ENCODE data around the gene ANKDD1A.
A peak's percentile ranks its signal among the peaks of the same experiment; 100 is the strongest.

ANKDD1A gene

DNA sequence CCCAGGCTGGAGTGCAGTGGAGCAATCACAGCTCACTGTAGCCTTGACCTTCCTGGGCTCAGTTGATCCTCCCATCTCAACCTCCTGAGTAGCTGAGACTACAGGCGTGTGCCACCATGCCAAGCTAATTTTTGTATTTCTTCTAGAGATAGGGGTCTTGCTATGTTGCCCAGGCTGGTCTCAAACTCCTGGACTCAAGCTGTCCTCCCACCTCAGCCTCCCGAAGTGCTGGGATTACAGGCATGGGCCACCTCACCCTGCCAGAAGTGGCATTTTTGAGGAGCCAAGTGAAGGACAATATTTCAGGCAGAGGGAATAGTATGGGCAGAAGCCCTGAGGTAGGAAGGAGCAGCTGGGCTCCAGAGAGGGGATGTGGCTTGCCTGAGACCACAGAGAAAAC is 4.7 kb downstream of the ANKDD1A start:
- H3K27me3 Mint-ChIP-seq, result no peaks in the 10 kb centered on the region
- H3K4me3 Mint-ChIP-seq, result no peak overlapping the region
- peak overlapping the region; percentile 32 for H3K27ac Mint-ChIP-seq (ENCODE audit: low read depth)
- H3K9me3 Mint-ChIP-seq, result no peaks in the 10 kb centered on the region
- no peak for DNase-seq (ENCODE audit: low spot score in 2 of 2)
- H3K36me3 Mint-ChIP-seq (ENCODE audit: insufficient read depth), result peaks cover 3% of the 10 kb centered on the region
- no peak for ATAC-seq (replicated peaks; ENCODE audit: extremely low read depth, poor library complexity, severe bottlenecking)
- H3K4me1 Mint-ChIP-seq, result peaks cover 12% of the 10 kb centered on the region

- H3K27ac Mint-ChIP-seq (ENCODE audit: low read depth), result no peak overlapping the region
- no peaks in the 10 kb centered on the region for H3K9me3 Mint-ChIP-seq
- H3K27me3 Mint-ChIP-seq, result no peaks in the 10 kb centered on the region
- H3K4me1 Mint-ChIP-seq, result peaks cover 10% of the 10 kb centered on the region
- ATAC-seq (replicated peaks; ENCODE audit: extremely low read depth, poor library complexity, severe bottlenecking) (no peak), DNase-seq (ENCODE audit: low spot score in 2 of 2) (no peak)
- peaks cover 3% of the 10 kb centered on the region for H3K36me3 Mint-ChIP-seq (ENCODE audit: insufficient read depth)
- no peak overlapping the region for H3K4me3 Mint-ChIP-seq
These were observed 5.5 kb downstream of the ANKDD1A start for GRCh38 chr15:64917211-64917610.

DNA sequence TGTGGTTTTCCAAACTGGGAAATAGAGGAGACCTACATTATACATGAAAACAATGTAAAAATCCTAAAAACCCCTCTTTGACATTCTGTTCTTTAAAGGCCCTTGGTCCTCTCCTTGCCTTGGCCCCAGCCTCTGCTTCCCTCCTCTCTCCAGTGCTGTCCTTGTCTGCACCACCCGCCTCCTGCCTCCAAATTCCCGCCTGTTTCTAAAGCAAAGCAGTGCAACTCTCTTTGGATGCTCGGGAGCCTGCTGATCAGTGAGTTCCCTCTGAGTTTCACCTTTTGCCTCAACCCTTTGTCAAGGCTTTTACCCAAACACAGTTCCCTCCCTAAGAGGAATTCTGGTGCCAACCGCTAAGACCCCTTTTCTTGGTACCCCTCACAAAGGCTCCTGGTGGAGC is 8.0 kb downstream of the ANKDD1A start:
- Mint-ChIP-seq H3K27me3 (no peaks in the 10 kb centered on the region), H3K36me3 (ENCODE audit: insufficient read depth) (peaks cover 1% of the 10 kb centered on the region), H3K9me3 (no peaks in the 10 kb centered on the region), H3K4me1 (peaks cover 7% of the 10 kb centered on the region), H3K4me3 (no peak overlapping the region), H3K27ac (ENCODE audit: low read depth) (no peak overlapping the region)
- no peak for ATAC-seq (replicated peaks; ENCODE audit: extremely low read depth, poor library complexity, severe bottlenecking)
- no peak for DNase-seq (ENCODE audit: low spot score in 2 of 2)

DNA sequence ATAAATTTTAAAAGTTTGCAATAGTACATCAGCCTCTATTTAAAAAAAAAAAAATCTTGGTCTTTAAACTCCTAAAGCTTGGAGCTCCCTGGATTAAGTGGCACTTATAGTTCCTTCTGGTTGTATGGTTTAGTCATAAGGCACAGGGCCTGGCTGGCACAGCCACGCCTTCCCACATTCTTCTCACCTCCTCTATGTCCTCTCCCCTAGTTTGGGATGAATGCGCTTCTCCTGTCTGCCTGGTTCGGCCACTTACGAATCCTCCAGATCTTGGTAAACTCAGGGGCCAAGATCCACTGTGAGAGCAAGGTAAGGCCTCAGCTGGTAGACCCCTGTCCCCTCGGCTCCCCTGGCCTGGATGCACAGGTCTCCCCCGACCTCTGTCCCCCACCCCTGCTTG is 10.0 kb downstream of the ANKDD1A start:
- H3K4me1 Mint-ChIP-seq, result peaks cover 2% of the 10 kb centered on the region
- no peak overlapping the region for H3K4me3 Mint-ChIP-seq
- DNase-seq (ENCODE audit: low spot score in 2 of 2) (no peak), ATAC-seq (replicated peaks; ENCODE audit: extremely low read depth, poor library complexity, severe bottlenecking) (no peak)
- no peak overlapping the region for H3K27ac Mint-ChIP-seq (ENCODE audit: low read depth)
- H3K36me3 Mint-ChIP-seq (ENCODE audit: insufficient read depth), result no peaks in the 10 kb centered on the region
- no peaks in the 10 kb centered on the region for H3K9me3 Mint-ChIP-seq
- no peaks in the 10 kb centered on the region for H3K27me3 Mint-ChIP-seq

GRCh38 chr15:64923546-64923945 is 11.8 kb downstream of the ANKDD1A start:
- H3K36me3 Mint-ChIP-seq (ENCODE audit: insufficient read depth), result no peaks in the 10 kb centered on the region
- no peaks in the 10 kb centered on the region for H3K4me1 Mint-ChIP-seq
- H3K27me3 Mint-ChIP-seq, result no peaks in the 10 kb centered on the region
- ATAC-seq (replicated peaks; ENCODE audit: extremely low read depth, poor library complexity, severe bottlenecking), result no peak
- H3K4me3 Mint-ChIP-seq, result no peak overlapping the region
- H3K9me3 Mint-ChIP-seq, result no peaks in the 10 kb centered on the region
- no peak for DNase-seq (ENCODE audit: low spot score in 2 of 2)
- no peak overlapping the region for H3K27ac Mint-ChIP-seq (ENCODE audit: low read depth)

DNA sequence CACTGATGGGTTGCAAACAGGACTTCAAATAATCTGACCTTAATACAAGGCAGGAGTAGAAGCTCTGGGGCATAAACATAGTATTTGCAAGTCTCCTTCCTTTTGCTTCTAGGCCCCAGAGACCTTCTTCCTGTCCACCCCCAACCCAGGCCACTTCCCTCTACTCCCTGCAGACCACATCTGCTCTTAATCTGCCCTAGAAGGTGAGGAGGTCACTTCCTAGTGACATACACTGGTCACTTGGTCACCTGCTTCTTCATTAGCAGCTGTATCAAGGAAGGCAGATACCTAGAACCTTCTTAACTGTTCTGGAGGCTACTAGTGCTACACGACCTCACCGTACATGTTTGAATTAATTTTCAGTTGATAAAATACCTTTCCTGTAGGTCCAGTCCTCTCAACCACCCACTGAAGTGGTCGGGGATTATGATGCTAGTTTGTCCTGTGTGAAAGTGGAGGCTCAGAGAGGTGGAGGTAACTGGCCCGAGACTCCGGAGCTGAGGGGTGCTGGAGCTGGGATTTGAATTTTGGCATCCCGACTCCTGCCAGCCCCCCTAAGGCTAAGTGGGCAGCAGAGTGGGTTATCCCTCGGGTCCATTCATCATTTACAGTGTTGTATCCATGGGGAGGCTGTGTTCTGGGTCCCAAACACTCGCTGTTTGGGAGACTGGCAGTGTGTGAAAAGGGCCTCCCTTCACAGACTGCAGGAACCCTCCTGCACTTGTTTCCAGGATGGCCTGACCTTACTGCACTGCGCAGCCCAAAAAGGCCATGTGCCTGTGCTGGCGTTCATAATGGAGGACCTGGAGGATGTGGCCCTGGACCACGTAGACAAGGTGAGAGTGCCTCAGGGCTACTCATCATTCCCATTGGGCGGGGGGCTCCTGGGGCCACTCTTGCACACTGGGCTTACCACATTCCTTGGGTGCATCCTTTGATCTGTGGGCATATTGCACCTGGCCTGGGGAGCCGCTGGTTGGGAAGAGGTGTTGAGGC is 13.9 kb downstream of the ANKDD1A start:
- ATAC-seq (replicated peaks; ENCODE audit: extremely low read depth, poor library complexity, severe bottlenecking), result no peak
- H3K9me3 Mint-ChIP-seq, result no peaks in the 10 kb centered on the region
- DNase-seq (ENCODE audit: low spot score in 2 of 2), result no peak
- H3K4me1 Mint-ChIP-seq, result no peaks in the 10 kb centered on the region
- peaks cover 3% of the 10 kb centered on the region for H3K36me3 Mint-ChIP-seq (ENCODE audit: insufficient read depth)
- H3K27me3 Mint-ChIP-seq, result no peaks in the 10 kb centered on the region
- H3K4me3 Mint-ChIP-seq, result no peak overlapping the region
- H3K27ac Mint-ChIP-seq (ENCODE audit: low read depth), result no peak overlapping the region

DNA sequence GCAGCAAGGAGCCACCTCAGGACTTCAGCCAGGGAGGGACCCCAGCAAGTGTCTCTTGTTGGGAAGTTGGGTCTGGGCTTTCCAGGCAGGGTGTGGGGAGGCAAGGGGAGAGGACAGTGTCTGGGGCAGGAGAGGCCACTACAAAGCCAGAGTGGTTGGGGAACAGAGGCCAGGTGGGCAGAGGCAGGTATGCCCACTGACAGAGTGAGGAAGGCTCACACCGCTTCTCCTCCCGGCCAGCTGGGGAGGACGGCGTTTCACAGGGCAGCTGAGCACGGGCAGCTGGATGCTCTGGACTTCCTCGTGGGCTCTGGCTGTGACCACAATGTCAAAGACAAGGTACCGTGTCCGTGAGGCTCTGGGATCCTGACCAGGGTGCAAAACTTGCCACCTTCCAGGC is 15.0 kb downstream of the ANKDD1A start:
- Mint-ChIP-seq H3K36me3 (ENCODE audit: insufficient read depth) (peaks cover 3% of the 10 kb centered on the region), H3K27me3 (no peaks in the 10 kb centered on the region)
- ATAC-seq (replicated peaks; ENCODE audit: extremely low read depth, poor library complexity, severe bottlenecking), result no peak

GRCh38 chr15:64928626-64929220 is 17.0 kb downstream of the ANKDD1A start:
- no peaks in the 10 kb centered on the region for H3K4me1 Mint-ChIP-seq
- no peak for ATAC-seq (replicated peaks; ENCODE audit: extremely low read depth, poor library complexity, severe bottlenecking)
- peaks cover 5% of the 10 kb centered on the region for H3K36me3 Mint-ChIP-seq (ENCODE audit: insufficient read depth)
- no peaks in the 10 kb centered on the region for H3K27me3 Mint-ChIP-seq
- no peak for DNase-seq (ENCODE audit: low spot score in 2 of 2)
- no peak overlapping the region for H3K4me3 Mint-ChIP-seq
- H3K27ac Mint-ChIP-seq (ENCODE audit: low read depth), result no peak overlapping the region
- no peaks in the 10 kb centered on the region for H3K9me3 Mint-ChIP-seq

More for the DNA sequence above, 15.0 kb downstream of the ANKDD1A start:
- H3K4me3 Mint-ChIP-seq, result no peak overlapping the region
- no peak overlapping the region for H3K27ac Mint-ChIP-seq (ENCODE audit: low read depth)
- H3K4me1 Mint-ChIP-seq, result no peaks in the 10 kb centered on the region
- no peak for DNase-seq (ENCODE audit: low spot score in 2 of 2)
- no peaks in the 10 kb centered on the region for H3K9me3 Mint-ChIP-seq

DNA sequence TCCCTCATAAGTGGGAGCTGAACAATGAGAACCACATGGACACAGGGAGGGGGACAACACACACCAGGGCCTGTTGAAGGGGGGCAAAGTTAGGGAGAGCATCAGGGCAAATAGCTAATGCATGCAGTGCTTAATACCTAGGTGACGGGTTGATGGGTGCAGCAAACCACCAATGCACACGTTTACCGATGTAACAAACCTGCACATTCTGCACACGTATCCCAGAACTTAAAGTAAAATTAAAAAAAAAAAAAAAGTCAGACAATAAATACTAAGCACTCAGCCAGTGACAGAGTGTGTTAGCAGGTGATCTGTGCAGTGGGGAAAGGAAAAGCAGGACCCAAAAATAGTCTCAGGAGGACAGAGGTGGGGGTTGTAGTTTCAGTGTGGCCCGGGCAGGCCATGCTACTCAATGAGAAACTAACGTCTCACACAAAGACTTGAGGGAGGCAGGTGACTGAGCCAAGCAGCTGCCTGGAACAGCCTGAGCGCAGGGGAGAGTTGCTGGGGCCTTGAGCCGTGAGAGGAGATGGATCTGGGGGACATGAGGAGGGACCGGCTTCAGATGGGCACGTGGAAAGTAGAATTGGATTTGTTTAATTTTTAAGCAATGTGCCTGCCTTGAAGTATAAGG is 18.4 kb downstream of the ANKDD1A start:
- no peaks in the 10 kb centered on the region for H3K27me3 Mint-ChIP-seq
- DNase-seq (ENCODE audit: low spot score in 2 of 2) (no peak), ATAC-seq (replicated peaks; ENCODE audit: extremely low read depth, poor library complexity, severe bottlenecking) (no peak)
- H3K4me3 Mint-ChIP-seq, result no peak overlapping the region
- H3K27ac Mint-ChIP-seq (ENCODE audit: low read depth), result no peak overlapping the region
- H3K36me3 Mint-ChIP-seq (ENCODE audit: insufficient read depth), result peaks cover 5% of the 10 kb centered on the region
- H3K4me1 Mint-ChIP-seq, result no peaks in the 10 kb centered on the region
- H3K9me3 Mint-ChIP-seq, result no peaks in the 10 kb centered on the region

DNA sequence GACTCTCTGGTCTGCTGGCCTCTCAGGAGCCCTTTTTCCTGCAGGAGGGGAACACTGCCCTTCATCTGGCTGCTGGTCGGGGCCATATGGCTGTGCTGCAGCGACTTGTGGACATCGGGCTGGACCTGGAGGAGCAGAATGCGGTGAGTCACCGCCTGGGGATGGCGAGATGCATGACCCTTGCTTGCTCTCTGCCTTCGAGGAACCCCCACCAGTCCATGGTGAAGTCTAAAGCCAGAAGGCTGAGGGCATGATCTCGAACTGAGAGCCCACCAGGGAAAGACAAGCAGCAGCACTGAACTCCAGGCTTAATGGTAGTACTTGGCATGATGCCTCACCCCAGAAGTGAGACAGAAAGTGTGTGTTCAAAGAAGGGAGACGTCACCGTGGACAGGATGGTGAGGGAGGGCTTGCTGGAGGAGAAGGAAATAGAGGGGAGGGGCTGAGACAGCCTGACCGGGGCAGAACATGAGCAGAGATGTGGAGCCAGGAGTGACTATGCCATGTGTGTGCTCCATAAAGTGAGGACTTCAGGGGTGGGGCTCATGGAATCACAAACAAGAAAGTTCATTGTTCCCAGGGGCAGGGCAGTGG is 19.2 kb downstream of the ANKDD1A start:
- H3K4me3 Mint-ChIP-seq, result no peak overlapping the region
- H3K36me3 Mint-ChIP-seq (ENCODE audit: insufficient read depth), result peaks cover 5% of the 10 kb centered on the region
- ATAC-seq (replicated peaks; ENCODE audit: extremely low read depth, poor library complexity, severe bottlenecking) (no peak), DNase-seq (ENCODE audit: low spot score in 2 of 2) (no peak)
- H3K9me3 Mint-ChIP-seq, result no peaks in the 10 kb centered on the region
- no peaks in the 10 kb centered on the region for H3K4me1 Mint-ChIP-seq
- H3K27ac Mint-ChIP-seq (ENCODE audit: low read depth), result no peak overlapping the region
- H3K27me3 Mint-ChIP-seq, result no peaks in the 10 kb centered on the region

DNA sequence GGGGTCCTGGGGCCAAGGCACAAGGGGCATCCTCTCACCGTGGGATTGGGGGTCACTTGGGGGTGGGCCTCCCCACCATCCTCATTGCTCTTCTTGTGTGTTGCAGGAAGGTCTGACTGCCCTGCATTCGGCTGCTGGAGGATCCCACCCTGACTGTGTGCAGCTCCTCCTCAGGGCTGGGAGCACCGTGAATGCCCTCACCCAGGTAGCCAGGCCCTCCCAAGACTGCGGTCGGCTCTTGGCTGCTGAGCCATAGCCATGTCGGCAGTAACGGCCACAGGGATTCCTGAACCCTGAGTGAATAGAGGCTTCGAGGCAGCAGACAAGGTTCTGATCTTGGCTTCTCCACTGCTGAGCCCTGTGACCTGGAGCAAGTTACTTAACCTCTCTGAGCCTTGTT is 19.7 kb downstream of the ANKDD1A start:
- H3K36me3 Mint-ChIP-seq (ENCODE audit: insufficient read depth), result peaks cover 5% of the 10 kb centered on the region
- H3K27me3 Mint-ChIP-seq, result no peaks in the 10 kb centered on the region
- DNase-seq (ENCODE audit: low spot score in 2 of 2), result no peak
- H3K27ac Mint-ChIP-seq (ENCODE audit: low read depth), result no peak overlapping the region
- ATAC-seq (replicated peaks; ENCODE audit: extremely low read depth, poor library complexity, severe bottlenecking), result no peak
- H3K4me1 Mint-ChIP-seq, result no peaks in the 10 kb centered on the region
- H3K9me3 Mint-ChIP-seq, result no peaks in the 10 kb centered on the region
- no peak overlapping the region for H3K4me3 Mint-ChIP-seq

DNA sequence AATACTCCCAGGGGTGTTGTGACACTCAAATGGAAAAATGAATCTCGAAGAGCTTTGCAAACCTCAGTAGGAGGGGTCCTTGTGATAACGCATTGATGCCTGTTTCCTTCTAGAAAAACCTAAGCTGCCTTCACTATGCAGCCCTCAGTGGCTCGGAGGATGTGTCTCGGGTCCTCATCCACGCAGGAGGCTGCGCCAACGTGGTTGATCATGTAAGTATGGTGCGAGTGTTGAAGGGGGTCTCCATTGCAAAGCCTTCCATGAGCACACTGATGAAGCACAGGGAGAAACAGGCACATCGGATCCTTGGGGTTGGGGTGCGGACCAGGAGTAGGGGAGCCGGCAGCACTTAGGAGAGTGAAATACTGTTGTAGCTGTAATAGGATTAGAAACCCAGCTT is 22.3 kb downstream of the ANKDD1A start:
- no peaks in the 10 kb centered on the region for H3K9me3 Mint-ChIP-seq
- no peaks in the 10 kb centered on the region for H3K4me1 Mint-ChIP-seq
- DNase-seq (ENCODE audit: low spot score in 2 of 2), result no peak
- no peak overlapping the region for H3K4me3 Mint-ChIP-seq
- peaks cover 5% of the 10 kb centered on the region for H3K36me3 Mint-ChIP-seq (ENCODE audit: insufficient read depth)
- no peak overlapping the region for H3K27ac Mint-ChIP-seq (ENCODE audit: low read depth)
- H3K27me3 Mint-ChIP-seq, result no peaks in the 10 kb centered on the region
- no peak for ATAC-seq (replicated peaks; ENCODE audit: extremely low read depth, poor library complexity, severe bottlenecking)

Measured in central memory CD8-positive, alpha-beta T cell (primary cell).